Measurements from ENCODE around the gene TAS1R2.

DNA sequence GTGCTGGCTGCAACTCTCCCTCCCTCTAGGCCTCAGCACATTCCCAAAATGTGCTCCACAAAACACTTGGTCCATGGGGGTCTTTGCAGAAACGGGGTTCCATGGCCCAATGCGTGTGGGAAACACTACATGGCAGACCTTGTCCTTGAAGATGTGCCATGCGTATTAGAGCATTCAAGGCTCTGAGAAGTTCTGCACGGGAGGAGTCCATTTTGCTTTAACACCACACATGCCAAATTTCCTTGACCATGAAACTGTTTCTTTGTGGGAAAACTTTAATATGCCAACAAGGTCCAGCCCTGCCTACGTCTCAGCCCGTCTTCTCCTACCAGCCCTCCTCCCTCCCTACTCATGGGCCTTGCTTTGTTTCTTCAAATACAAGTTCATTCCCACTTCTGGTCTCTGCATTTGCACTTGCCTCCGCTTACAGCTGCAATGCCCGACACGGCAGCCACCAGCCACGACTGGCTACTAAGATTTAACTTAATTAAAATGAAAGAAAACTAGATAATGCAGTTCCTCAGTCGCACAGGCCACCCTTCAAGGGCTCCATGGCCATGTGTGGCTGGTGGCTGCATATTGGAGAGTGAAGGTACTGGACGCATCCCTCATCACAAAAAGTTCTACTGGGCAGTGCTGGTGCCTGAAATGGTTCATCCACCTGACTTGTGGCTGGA is 19.2 kb upstream of the TAS1R2 start:
- TF ChIP-seq, protein P1, sequence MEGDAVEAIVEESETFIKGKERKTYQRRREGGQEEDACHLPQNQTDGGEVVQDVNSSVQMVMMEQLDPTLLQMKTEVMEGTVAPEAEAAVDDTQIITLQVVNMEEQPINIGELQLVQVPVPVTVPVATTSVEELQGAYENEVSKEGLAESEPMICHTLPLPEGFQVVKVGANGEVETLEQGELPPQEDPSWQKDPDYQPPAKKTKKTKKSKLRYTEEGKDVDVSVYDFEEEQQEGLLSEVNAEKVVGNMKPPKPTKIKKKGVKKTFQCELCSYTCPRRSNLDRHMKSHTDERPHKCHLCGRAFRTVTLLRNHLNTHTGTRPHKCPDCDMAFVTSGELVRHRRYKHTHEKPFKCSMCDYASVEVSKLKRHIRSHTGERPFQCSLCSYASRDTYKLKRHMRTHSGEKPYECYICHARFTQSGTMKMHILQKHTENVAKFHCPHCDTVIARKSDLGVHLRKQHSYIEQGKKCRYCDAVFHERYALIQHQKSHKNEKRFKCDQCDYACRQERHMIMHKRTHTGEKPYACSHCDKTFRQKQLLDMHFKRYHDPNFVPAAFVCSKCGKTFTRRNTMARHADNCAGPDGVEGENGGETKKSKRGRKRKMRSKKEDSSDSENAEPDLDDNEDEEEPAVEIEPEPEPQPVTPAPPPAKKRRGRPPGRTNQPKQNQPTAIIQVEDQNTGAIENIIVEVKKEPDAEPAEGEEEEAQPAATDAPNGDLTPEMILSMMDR (IDR thresholded peaks at IDR 0.05): no peak
- no peak for TF ChIP-seq EZH2phosphoT487 (IDR thresholded peaks at IDR 0.05)

All from neural progenitor cell (in vitro differentiated cells).